SK-N-MC (cell line): ENCODE measurements around the gene FALEC.
"Not testable (repeated sequence)": the region's sequence is repeated elsewhere in the genome, so short reads cannot be mapped to it uniquely, and the experiment has no call there.

Experiments used
- DNase-seq: peaks from one replicate; pipeline ENCODE4 v3.0.0-alpha.2; 2011; ENCODE audit warnings: low read depth, low spot score
- H3K27ac ChIP-seq: fragments of 200-600 bp; sonication (generic); 2 replicates; pipeline ENCODE4 v1.5.1; 2016; ENCODE audit warnings: mixed run types
- H3K36me3 ChIP-seq: fragments of 200-600 bp; sonication (generic); 2 replicates; pipeline ENCODE4 v1.6.1; 2017; ENCODE audit warnings: antibody characterized with exemption, low read length, mixed read lengths; ENCODE audit not compliant: insufficient read depth
- H3K4me3 ChIP-seq: fragments of 200-600 bp; sonication (generic); 2 replicates; pipeline ENCODE4 v1.5.1; 2016
- H3K9ac ChIP-seq: fragments of 200-600 bp; sonication (generic); 2 replicates; pipeline ENCODE4 v1.8.0; 2017; ENCODE audit warnings: mixed run types, mixed read lengths; ENCODE audit not compliant: insufficient read length
- H3K9me3 ChIP-seq: fragments of 200-600 bp; sonication (generic); 2 replicates; pipeline ENCODE4 v1.6.1; 2017; ENCODE audit warnings: low read depth, mild to moderate bottlenecking, antibody characterized with exemption, low read length, moderate library complexity, mixed read lengths
- EZH2 ChIP-seq: fragments of 200-600 bp; sonication (generic); IDR thresholded peaks from one replicate; pipeline ENCODE4 v1.6.1; 2017; ENCODE audit warnings: antibody characterized with exemption
- FOXP2 ChIP-seq: optimal IDR thresholded peaks from 2 replicates; pipeline ENCODE3; 2011; ENCODE audit warnings: mild to moderate bottlenecking, moderate library complexity; ENCODE audit not compliant: insufficient read depth; ENCODE audit errors: extremely low read length, control extremely low read depth
- POLR2AphosphoS5 ChIP-seq: IDR thresholded peaks from 2 replicates; pipeline ENCODE4 v1.6.1; 2012; ENCODE audit warnings: mild to moderate bottlenecking, low read depth, low read length, borderline replicate concordance

FALEC gene

DNA sequence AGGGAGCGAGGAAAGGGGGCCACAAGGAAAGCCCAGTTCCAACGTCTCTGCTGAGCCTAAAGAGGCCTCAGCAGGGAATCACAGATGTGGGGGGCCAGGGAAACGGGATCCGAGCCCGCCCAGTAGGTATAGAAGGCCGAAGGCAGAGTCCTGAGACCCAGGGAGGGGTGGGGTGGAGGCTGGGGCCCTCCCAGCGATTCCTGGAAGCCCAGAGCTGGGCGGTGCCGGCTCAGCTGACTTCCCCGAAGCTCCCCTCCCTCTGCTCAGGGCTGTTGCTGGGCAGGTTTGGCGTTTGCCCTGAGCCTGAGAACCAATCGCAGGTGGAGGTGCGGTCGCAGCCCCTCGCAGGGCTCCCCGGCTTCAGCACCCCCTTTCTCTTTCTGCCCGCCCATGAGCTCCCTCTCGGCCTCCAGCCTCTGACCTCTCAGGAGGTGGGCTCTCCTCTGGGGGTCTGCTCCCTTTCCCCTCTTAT is 46.5 kb downstream of the FALEC start:
- Histone ChIP-seq H3K9ac (peak overlapping the region; percentile 55), H3K36me3 (no peaks in the 10 kb centered on the region), H3K9me3 (no peaks in the 10 kb centered on the region), H3K4me3 (peak overlapping the region; percentile 85), H3K27ac (peak overlapping the region; percentile 25; the same call in 1 of the 2 replicates)
- no peak for TF ChIP-seq POLR2AphosphoS5
- TF ChIP-seq FOXP2: no peak
- TF ChIP-seq EZH2: no peak
- no peak for DNase-seq

GRCh38 chr1:150562446-150563339 is 47.1 kb downstream of the FALEC start:
- H3K36me3 ChIP-seq: no peaks in the 10 kb centered on the region
- no peak overlapping the region for H3K27ac ChIP-seq
- no peak for DNase-seq
- TF ChIP-seq EZH2 (no peak), FOXP2 (no peak), POLR2AphosphoS5 (no peak)
- H3K4me3 ChIP-seq: peak overlapping the region; percentile 85
- H3K9me3 ChIP-seq: no peaks in the 10 kb centered on the region
- no peak overlapping the region for H3K9ac ChIP-seq

DNA sequence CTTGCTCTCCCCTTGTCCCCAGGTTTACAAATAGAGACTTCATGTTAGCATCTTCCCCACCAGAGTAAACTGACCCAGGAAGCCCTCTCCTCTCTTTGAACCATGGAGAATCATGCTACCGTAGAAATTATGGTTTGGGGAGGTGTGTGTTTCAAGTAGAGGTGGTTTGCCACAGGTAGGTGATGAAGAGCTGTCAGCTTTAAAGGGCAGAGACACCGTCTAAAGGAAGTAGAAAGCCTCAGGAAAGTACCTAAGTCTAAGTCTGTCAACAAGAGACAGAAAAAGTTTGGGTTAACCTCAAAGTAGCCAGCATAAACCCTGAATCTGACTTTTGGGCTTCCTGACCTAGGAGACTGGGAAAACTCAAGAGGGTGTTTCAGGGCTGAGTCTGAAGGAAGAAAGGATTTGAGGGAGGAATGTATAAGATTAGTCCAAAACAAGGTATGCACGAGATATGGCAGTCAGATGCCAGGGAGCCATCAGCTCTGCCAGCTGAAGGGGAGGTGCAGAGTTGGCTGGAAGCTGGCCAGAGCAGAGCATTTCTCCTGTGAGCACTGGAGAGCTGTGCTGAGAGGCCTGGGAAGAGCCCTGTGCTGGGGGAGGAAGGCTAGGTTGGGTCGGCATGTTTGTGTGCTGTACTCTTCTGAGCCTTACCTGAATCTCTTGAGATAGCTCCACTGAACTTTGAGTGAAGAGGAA is 47.9 kb downstream of the FALEC start:
- H3K9me3 ChIP-seq: no peaks in the 10 kb centered on the region
- DNase-seq: no peak
- H3K36me3 ChIP-seq: no peaks in the 10 kb centered on the region
- no peak overlapping the region for H3K4me3 ChIP-seq
- no peak overlapping the region for H3K27ac ChIP-seq
- TF ChIP-seq POLR2AphosphoS5 (no peak), FOXP2 (no peak), EZH2 (no peak)
- no peak overlapping the region for H3K9ac ChIP-seq

GRCh38 chr1:150564051-150564991 is 48.8 kb downstream of the FALEC start:
- DNase-seq: no peak
- Histone ChIP-seq H3K27ac (0 out of 2 replicates have a peak overlapping the region, but pooled peaks have one; percentile 7), H3K9ac (no peak overlapping the region), H3K4me3 (no peak overlapping the region), H3K36me3 (no peaks in the 10 kb centered on the region), H3K9me3 (no peaks in the 10 kb centered on the region)
- TF ChIP-seq FOXP2: no peak
- no peak for TF ChIP-seq POLR2AphosphoS5
- TF ChIP-seq EZH2: no peak

DNA sequence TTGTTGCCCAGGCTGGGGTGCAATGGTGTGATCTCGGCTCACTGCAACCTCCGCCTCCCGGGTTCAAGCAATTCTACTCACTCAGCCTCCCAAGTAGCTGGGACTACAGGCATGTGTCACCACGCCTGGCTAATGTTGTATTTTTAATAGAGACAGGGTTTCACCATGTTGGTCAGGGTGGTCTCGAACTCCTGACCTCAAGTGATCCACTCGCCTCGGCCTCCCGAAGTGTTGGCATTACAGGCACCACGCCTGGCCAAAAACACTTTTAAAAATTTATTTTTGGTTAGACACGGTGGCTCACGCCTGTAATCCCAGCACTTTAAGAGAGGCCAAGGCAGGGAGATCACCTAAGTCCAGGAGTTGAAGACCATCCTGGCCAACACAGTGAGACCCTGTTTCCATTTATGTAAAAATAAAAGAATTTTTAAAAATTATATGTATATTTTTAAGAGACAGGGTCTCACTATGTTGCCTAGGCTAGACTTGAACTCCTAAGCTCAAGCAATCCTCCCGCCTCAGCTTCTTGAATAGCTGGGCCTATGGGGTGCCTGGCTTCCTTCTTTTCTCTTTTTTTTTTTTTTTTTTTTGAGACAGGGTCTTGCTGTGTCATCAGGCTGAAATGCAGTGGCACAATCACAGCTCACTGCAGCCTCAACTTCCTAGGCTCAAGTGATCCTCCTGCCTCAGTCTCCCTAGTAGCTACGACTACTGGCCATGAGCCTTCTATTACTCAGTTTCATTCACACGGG is 49.9 kb downstream of the FALEC start:
- not testable (repeated sequence) for H3K27ac ChIP-seq, H3K9ac ChIP-seq, H3K36me3 ChIP-seq, H3K4me3 ChIP-seq, H3K9me3 ChIP-seq, DNase-seq

GRCh38 chr1:150566589-150567340 is 51.2 kb downstream of the FALEC start:
- no peak overlapping the region for H3K9ac ChIP-seq
- no peak for DNase-seq
- H3K9me3 ChIP-seq: no peaks in the 10 kb centered on the region
- no peak overlapping the region for H3K4me3 ChIP-seq
- H3K36me3 ChIP-seq: no peaks in the 10 kb centered on the region; the same call in 1 of the 2 replicates
- TF ChIP-seq EZH2: no peak
- TF ChIP-seq FOXP2: no peak
- no peak for TF ChIP-seq POLR2AphosphoS5
- no peak overlapping the region for H3K27ac ChIP-seq

GRCh38 chr1:150567341-150567716 is 51.8 kb downstream of the FALEC start:
- Histone ChIP-seq H3K4me3 (no peak overlapping the region), H3K9me3 (no peaks in the 10 kb centered on the region), H3K27ac (no peak overlapping the region), H3K36me3 (peaks cover under 1% of the 10 kb centered on the region), H3K9ac (no peak overlapping the region)
- no peak for DNase-seq
- TF ChIP-seq EZH2 (no peak), POLR2AphosphoS5 (no peak), FOXP2 (no peak)
